IPS DF 4.7 (cell line): Measurements from ENCODE around the gene DNAH7.

Source experiments
- DNase-seq: peaks from one replicate; pipeline ENCODE4 v3.0.0-alpha.2; 2013; ENCODE audit warnings: low spot score; ENCODE audit errors: extremely low read depth

Gene DNAH7

DNA sequence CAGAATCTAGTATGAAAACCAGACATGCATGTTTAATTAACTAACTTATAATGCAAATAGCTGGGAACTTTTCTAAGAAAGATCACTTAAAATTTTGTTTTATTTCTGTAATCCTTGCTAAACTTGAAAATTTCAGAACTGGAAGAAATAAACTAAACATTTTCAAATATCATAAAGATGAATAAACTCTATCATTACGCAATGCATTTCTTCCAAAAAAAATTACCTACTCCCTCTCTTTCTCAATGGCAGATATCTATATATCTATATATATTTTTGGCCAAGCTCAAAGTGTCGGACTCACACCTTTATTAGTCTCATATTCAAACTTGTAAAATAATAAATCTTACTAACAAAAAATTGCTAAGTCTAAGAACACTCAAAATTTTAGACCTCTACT, 253.6 kb downstream of the DNAH7 start:
- DNase-seq, result no peak

DNA sequence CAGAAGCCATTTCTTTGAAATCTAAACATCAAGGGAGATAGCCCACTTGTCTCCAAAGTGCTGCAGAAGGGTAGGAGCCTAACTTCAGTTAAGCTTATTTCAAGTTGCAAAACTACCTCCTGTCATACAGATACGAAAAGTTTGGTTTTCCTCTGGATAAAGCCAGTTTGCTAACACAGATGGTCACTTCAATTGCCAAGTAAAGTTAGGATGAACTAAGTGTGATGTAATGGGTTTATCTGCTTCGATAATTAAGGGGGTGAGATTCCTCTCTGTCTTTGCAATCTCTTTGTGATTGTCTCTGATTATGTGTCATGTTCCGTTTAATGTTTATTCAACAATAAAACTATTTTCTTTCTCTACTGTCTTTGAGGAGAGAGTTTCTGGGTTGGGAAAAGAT, 255.2 kb downstream of the DNAH7 start:
- no peak for DNase-seq

DNA sequence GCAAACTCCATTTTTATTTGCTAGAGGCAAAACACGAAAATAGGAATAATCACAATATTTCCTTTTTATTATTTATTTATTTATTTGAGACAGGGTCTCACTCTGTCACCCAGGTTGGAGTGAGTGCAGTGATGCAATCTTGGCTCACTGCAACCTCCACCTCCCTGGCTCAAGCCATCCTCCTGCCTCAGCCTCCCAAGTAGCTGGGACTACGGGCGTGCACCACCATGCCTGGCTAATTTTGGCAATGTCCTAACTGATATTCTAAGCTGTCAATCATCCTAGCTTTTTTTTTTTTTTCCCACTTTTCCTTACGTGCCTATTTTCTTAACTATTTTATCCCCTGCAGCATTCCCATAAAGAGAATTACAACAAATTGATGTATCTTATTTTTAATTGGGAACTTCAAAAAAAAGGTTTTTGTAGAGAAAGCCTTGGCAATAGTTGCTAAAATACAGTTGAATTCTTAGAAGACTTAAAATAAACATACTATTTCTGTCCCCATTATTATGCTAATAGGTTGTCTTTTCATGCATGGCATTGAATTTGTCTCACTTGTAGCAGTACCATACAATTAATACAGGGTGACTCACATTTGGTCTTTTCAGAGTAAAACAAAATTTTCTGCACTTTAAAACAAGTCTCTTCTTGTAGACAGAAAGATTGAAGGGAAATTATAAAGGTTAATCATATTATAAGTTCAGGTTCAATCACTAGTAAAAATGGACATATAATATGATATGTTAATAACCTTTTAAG, 258.1 kb downstream of the DNAH7 start:
- no peak for DNase-seq

GRCh38 chr2:195808189-195808588, 260.4 kb downstream of the DNAH7 start:
- no peak for DNase-seq

GRCh38 chr2:195805283-195805976, 263.2 kb downstream of the DNAH7 start:
- no peak for DNase-seq

- no peak for DNase-seq
Measured at GRCh38 chr2:195795879-195796278, 272.8 kb downstream of the DNAH7 start.

DNA sequence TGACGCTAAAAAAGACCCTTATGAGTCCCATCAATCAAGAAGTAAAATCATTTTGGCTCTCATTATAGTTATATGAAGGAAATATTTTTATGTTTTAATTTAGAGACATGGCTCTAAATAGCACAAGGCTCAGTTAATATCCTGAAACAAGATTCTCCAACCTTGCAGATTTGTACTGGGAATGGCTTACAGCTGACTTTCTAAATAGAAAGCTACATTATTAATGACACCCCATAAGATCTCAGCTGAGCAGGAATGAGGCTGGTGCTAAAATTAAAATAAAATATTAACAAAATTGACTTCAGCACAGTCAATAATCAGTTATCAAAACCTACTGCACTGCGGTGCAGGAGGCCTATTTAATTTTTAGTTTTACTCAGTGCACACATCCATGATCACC, 274.8 kb downstream of the DNAH7 start:
- DNase-seq, result no peak

GRCh38 chr2:195782156-195782555, 286.5 kb downstream of the DNAH7 start:
- no peak for DNase-seq

- no peak for DNase-seq
Measured at GRCh38 chr2:195779491-195779890, 289.1 kb downstream of the DNAH7 start.

DNA sequence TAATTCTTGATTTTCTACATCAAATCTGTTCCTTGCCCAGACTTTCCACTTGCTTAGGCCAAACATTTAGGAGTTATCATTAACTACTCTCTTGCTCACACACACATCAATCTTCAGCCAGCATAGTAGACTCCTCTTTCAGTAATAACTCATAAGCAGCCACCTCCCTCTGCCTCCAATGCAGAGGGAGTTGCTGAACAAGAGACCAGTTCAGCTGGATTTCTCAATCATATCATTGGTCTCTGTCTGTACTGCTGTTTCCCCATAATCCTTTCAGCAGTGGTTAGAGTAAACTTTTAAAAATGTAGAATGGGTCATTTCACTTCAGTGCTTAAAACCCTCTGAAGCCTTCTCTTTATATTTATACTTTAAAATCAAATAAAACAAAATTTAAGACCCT, 298.7 kb downstream of the DNAH7 start:
- DNase-seq, result no peak

GRCh38 chr2:195768431-195768830, 300.2 kb downstream of the DNAH7 start:
- DNase-seq, result no peak

DNA sequence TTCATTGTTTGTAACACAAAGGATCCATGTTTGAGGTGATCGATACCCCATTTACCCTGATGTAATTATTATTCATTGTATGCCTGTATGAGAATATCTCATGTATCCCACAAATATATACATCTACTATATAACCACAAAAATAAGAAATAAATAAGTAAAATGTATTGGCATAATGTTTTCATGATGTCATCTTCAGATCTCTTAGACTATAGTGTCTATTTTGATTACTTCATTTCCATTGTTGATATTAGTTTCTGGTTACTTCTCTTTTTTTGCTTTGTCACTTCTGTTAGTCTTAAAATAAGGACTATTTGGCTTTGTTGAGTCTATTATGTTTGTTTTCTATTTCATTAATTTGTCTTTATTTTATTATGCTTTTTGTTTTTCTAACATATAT, 301.9 kb downstream of the DNAH7 start:
- no peak for DNase-seq

DNA sequence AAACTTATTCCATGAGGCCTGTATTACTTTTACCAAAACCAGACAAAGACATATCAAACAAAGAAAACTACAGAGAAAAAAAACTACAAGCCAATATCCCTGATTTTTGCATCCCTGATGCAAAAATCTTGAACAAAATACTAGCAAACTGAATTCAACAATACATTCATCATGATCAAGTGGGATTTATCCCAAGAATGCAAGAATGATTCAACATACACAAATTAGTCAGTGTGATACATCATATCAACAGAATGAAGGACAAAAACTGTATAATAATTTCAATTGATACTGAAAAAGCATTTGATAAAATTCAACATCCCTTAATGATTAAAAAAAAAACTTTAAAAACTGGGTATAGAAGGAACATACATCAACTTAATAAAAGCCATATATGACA, 304.8 kb downstream of the DNAH7 start:
- no peak for DNase-seq

- DNase-seq, result no peak
Measured at GRCh38 chr2:195759877-195760276, 308.8 kb downstream of the DNAH7 start.

GRCh38 chr2:195758846-195759245, 309.8 kb downstream of the DNAH7 start:
- DNase-seq, result no peak

- no peak for DNase-seq
Measured at GRCh38 chr2:195756218-195756942, 312.3 kb downstream of the DNAH7 start.

DNA sequence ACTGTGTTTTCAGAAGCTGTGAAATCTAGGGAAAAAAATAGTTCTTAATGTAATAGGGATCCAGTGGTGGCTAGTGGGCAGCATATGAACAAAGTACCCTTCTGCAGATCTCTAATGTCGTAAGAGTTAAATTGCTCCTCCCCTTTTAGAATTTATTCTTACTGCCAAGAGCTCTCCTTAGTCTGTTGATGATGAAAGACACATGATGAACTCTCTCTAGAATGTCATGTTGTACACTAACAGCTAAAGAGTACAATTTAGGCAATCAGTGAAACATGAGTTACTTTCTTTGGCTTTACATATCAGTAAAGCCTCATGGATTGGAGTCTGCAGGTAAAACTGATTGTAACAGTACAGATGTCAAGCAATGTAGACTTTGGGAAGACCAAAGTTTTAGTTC, 327.4 kb downstream of the DNAH7 start:
- no peak for DNase-seq

DNA sequence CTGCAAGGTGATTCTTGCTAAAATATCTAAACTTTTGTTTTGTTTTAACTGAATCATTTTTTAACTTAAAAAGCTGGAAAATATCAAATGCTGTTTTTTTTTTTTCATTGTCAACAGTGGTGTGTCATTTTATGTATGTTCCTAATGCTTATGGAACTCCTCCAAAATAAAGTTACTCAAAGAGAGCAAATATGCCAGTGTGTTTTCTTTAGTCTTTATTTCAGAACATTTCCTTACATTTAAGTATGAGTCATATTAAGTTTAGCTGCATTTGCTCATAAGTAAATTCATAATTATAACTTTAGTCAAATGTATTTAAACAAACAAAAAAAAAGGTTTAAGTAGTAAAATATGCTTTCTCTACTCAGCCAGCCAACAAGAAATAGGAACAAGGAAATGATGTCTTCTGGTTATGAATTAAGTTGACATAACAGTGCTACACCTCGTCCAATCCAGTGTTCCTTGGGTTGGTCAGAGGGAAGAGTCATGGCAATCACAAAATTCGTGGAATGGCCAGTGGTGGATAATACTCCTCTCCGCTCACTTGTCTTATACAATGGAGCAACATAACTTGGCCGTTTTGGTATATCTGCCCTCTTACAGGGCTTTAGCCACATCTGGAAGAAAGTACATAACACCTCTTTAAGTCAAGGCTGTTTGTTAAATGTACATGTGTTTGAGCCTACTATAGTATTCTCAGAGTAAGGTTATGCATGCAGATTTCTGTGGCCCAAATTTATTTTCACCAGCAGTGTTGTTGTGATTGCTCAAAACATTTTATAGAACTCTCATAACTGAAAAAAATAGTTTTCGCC, 330.9 kb downstream of the DNAH7 start:
- no peak for DNase-seq

DNA sequence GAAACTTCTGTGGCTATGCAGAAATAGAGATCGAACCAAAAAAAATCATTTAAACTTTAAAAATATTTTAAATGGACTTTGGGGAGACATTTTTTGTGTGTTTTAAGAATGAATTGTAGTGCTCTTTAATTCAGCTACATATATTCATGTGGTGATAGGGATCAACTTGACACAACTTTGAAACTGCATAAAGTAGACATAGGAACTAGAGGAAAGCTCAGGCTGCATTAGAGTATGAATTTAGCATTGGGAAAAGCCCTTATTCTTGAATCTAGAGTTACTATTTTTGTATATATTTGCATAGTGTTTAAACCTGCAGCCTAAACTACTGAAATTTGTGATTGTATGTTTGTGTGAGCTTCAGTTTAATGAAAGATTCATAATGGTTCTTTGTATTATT, 333.3 kb downstream of the DNAH7 start:
- no peak for DNase-seq

GRCh38 chr2:195734931-195735330, 333.7 kb downstream of the DNAH7 start:
- no peak for DNase-seq

DNA sequence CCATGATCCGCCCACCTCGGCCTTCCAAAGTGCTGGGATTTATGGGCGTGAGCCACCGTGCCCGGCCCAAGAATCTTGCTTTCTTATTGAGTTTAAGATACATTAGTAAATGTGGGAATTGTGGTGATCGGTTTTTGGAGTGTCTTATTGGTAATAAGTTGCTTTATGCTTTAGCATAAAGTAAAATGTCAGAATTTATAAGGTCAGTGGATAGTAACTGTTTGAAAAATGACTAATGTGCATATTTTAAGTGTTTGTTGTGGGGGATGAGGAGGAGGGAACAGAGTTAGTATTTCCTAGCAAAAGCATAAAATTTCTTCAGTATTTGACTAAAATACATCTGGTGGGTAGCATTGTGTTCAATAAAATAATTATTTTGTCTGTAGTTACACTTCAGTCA, 334.2 kb downstream of the DNAH7 start:
- no peak for DNase-seq

GRCh38 chr2:195733831-195734230, 334.8 kb downstream of the DNAH7 start:
- DNase-seq, result no peak
